ENCODE data around the gene ANKRD44.
A peak's percentile ranks its signal among the peaks of the same experiment; 100 is the strongest.

Gene ANKRD44

DNA sequence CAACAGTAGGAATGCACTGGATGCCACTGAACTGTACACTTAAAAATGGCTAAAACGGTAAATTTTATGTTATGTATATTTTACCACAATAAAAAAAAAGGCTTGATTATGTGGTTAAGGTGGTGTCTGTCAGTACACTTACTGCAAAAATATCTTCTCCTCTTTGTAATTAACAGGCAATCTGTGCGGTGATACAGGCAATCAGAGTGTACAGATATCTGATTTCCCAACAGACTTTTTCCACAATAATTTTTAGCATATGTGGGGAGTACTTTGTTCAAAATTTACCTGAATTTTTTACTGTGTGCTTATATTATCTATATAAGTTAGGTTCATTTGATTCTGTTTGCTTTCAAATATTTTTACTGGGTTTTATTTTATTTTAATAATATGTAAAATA lies 209.1 kb downstream of the ANKRD44 start:
- no peak for DNase-seq

DNA sequence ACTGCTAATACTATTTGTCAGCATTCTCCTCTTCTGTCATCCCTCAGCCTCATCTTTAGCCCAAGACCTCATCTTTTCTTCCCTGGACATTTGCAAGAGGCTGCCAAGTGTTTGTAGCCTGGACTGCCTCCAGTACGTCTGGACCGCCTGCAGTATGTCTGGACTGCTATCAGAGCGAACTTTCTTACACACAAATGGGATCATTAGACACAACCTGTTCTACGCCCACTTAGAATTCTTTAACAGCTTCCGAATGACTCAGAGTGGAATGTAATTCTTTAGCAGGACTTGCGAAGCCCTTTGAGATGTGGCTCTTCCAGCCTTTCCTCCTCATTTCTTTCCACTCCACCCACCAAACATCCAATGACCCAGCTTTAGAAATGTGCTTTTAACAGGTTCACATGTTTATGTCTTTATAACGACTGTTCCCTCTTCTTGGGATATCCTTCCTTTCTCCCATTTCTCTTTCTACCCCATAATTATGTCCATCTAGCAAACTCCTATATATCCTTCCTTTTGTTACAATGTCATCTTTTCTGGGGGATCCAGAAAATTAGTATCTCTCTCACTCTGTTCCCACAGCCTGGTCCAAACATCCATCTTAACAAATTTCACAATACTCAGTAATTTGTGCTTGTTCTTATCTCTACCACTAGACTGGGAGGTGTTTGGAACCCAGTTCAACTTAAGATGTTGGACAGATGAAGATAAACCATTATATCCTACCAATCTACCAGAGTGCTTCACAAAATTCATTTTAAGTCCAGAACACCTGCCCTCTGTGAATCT lies 212.8 kb downstream of the ANKRD44 start:
- DNase-seq: no peak

DNA sequence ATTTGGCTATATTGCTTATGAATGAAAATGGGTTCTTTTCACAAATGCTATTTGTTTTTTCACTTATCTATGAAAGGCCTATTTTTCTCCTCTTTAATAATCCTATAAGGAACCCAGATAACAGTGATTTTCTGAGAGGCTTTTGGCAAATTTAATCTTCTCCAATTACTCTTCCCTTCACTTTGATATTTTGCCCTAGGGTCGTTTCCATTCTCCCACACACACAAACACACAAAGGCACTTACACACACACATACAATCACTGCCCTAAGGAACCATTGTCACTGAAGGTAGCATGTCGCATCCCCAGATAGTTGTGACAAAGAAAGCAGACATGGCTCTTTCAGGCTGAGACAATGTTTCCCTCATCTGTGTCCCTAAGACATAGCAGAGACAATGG lies 213.9 kb downstream of the ANKRD44 start:
- no peak for DNase-seq

DNA sequence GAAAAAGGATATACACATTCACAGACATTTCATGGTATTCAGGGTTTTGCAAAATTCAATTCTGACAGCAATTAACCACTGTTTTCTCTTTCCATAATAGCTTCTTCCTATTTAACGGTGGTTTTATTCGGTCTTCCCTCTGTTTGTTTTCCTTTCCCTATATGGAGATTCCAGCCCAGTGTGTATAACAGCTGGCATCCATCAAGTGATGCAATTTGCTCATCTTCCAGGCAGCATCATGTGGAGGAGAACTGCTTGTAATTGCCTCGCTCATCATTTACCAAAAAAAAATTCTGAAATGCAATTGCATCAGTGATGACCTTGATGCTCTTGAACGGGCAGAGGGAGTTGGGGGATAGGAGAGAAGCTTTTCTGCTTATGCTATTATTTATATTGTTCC lies 218.1 kb downstream of the ANKRD44 start:
- peak in 1 of 2 experiments; percentile 17 for DNase-seq

DNA sequence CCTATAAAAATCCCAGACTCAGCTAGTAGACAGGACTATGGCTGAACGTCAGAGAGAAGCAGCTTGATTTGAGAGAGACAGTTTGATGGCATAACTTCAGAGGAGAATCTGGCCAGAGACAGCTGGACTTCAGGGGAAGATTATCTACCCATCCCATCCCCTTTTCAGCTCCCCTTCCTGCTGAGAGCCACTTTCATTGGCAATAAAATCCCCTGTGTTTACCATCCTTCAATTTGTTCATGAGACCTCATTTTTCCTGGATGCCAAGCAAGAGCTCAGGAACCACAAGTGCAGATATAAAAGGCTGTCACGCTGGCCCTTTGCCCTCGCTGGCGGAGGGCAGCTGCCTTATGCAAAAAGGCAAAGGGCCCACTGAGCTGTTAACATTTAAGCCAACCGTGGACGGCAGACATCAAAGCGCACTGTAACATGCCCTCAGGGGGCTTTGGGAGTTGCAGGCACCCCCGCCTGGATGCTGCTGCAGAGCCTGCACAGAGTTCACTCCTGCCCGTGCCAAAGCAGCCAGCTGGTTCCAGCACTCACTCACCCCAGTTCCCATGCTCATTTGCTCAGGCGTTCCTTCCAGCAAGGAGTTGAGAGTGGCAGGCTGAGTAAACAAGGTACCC lies 219.7 kb downstream of the ANKRD44 start:
- DNase-seq: peak; percentile 8 to 25

DNA sequence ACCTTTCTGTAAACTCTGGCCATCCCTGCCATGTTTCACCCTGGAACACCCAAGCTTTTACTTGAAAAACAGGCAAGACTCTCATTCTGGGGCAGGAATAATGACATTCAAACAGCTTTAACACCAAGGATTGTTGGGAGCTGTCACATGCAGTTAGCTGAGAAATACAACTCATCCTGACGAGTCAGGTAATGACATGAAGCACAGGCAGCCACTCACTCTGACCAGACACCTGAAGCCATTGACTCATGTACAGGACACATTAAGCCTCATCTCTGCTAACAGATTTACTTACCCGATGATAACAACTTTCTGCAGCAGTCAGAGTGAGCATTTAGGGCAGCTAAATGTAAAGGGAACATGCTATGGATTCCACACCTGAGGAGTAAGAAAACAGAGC lies 220.9 kb downstream of the ANKRD44 start:
- DNase-seq: no peak

DNA sequence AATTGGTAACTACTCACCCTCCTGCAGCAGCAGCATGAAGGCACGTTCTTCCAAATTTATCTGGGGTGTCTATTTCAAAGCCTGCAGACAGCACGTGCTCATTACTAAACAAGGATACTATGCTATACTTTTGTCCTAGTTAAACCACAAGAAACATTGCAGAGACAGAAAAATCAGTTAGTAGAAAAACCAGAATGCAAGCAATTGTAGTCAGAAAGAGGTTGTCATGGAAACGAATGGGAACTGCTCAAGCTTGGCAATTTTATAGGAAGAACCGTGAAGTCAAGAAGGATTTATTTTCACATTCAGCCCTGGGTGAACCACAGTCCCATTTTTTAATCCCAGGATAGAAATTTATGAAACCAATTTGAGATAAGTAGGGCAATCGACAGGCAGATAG lies 221.9 kb downstream of the ANKRD44 start:
- DNase-seq: no peak

DNA sequence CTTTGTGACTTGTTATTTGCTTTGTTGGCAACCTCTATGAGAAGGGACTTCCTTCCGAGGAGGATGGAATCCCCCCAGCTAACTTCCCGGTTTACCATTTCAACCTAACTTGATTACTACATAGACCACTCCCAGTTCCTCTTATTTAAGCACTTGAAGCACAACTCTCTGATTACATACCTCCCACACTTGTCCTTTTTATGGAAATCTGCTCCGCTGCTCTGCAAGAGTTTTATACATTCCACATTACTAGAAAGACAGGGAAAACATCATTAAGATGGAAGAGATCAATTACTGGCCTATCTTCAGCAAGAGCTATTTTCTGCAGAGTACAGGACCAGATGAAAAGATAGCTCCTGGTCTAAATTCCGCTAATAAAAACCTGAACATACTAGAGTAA lies 224.1 kb downstream of the ANKRD44 start:
- no peak for DNase-seq

DNA sequence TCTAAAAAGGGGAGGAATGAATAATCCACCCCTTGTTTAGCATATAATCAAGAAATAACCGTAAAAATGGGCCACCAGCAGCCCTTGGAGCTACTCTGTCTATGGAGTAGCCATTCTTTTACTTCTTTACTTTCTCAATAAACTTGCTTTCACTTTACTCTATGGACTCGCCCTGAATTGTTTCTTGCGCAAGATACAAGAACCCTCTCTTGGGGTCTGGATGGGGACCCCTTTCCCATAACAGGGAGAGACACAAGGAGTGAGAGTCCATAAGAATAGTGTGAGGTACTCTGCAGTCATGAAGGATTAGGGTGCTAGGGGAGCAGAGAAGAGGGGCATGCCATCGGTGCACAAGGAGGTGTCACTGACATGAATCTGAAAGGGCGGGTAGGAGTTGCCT lies 224.9 kb downstream of the ANKRD44 start:
- DNase-seq: no peak

DNA sequence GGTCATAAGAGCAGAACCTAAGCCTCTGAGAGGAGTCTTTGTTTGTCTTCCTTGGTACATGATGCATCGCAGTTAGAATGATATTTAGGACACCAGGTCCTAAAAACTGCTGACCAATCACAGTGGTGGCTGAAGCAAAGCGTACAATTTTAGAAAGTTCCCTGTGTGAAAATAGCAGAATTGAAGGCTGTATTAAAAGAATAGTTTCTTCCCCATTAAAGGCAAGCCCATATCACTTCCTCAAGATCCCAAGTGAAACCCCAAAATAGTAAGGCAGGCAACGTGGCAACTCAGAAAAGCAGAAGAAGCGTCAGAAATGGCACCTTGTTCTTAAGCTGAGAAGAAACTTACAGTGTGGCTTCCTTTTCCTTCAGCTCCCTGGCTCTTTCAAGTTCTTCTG lies 229.3 kb downstream of the ANKRD44 start:
- DNase-seq: no peak

DNA sequence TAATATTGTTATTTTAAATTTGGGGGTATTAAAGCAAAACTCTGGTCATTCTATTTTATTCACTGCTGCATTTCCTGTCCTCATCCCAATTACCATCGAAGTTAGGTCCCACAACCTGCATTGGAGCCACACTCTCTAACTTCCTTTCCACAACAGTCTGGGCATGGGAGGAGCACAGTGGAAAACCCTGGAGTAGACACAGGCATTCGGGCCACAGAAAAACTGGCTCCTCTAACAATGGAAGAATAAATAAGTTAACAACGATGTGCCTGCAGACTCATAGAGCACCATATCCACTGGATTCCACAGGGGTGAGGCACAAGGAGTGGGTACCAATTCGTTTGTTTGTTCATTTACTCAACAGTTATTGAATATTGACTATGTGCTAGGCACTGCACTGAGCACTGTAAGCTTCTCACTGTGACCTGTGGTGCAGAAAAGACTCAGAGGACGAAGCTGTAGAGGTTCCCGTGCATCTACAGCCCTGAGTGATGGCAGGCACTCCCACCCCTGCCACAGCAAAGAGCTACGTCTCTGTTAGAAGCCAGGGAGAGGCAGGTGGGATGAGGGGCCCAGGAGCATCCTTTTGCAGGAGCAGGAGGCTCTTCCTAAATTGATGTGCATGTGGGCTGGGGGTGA lies 229.9 kb downstream of the ANKRD44 start:
- DNase-seq: no peak

DNA sequence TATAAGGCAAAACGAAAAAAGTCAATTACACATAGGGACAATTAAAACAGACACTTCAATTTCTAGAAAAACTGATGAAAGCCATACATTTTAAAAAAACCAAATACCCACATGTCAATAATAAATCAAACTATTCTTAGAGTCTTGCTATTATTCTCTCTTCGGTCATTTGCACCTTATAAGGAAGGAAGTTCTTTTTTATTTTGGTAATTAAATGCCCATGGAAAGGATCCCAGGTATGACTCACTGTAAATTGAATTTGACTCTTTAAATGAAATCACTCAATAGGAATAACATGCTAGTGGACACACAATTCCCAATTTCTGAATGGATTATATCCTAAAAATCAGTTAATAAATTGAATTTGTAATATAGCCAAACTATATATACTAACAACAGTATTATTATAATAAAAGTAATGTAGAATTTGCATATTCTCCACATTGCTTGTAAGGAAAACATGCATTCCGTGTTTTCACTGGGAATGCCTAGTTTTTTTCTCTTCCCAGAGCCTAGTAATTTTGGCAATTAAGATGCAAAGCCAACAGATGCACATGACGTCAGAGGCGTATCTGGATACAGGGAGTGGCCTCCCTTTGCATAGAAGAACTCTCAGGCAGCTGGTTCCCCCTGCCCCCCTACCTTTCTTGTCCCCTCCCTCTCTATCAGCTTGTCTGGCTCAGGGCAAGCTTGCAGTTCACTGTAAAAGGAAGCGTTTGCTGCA lies 230.6 kb downstream of the ANKRD44 start:
- peak; percentile 11 to 23 for DNase-seq

DNA sequence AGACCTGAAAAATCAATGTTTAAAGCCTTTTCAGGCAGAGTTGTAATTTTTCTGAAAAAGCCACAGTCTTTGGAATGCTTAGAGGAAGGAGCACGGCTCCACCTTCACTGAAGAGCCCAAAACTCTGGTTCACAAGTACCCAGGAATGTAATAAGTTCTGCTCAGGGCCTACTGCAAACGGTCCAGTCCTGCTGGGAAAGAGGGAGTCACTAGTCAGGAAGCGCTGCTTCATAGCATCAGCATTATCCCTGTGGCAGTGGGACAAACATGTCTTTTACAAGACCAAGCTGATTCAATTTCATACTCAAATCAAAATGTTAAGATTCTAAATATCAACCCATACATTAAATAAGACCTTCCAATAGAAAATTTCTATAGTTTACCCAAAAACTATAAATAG lies 231.2 kb downstream of the ANKRD44 start:
- DNase-seq: no peak

DNA sequence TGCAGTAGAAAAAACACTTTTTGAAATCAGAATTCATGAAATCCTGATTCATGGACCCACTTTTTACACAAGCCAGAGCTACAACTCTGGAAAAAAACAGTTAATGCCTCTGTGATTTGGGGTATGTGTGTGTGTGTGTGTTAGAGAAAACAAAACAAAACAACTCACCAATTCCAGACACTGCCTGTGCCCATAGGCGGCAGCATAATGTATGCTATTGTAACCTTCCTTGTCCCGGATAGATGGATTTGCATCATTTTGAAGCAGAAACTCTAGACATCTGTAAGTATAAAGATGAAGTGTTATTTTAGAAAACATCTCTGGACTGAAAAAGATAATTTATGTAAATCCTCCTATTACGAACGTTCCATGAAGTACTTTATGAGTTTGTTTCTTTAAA lies 232.0 kb downstream of the ANKRD44 start:
- peak in 1 of 2 experiments; percentile 2 for DNase-seq

DNA sequence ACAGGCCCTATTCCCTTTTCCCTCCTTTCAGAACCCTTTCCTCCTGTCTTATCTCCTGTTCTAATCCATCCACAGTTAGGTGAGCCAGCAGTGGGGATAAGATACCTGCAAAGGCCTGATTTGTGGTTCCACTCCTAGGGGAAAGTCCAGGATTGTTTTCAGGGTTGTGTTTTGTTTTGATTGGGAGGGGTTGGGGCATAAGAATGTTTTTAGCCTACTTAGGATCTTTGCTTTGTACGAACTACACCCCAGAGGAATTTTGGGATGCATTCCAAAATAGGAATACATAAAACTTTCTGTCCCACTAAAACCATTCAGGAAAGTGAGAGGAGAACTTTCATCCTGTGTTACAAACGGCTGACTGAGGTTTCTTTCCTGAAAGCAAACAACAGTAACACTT lies 233.2 kb downstream of the ANKRD44 start:
- DNase-seq: no peak

DNA sequence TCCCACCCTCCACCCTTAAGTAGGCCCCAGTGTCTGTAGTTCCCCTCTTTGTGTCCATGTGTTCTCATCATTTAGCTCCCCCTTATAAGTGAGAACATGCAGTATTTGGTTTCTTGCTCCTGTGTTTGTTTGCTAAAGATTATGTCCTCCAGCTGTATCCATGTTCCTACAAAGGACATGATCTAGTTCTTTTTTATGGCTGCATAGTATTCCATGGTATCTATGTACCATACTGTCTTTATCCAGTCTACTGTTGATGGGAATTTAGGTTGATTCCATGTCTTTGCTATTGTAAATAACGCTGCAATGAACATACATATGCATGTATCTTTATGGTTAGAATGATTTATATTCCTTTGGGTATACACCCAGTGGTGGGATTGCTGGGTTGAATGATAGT lies 233.9 kb downstream of the ANKRD44 start:
- DNase-seq: no peak

DNA sequence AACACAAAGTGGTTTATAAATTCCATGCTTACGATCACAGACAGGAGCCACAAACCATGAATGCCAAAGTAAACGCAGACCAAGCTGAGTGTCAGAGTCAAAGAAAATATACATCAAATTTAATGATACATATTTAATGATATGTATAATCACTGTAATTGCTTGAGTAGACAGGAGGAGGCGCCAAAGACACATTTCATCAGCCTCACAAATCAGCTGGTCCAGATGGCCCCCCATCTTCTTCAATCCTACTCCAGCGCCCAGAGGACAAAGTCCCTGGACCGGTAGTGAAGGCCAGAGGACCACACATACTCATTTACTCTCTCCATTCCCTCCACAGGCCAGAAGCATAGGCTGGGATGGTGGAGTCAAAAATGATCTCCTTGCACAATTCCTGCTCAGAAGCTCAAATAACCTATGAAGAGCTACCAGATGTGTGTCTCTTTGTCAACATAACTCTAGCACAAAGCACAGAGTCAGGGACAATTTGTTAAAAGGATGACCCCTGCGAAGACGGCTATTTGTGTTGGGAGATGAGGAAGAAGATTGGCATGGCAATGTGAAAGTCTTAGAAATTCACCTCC lies 234.7 kb downstream of the ANKRD44 start:
- DNase-seq: peak in 1 of 2 experiments; percentile 13

DNA sequence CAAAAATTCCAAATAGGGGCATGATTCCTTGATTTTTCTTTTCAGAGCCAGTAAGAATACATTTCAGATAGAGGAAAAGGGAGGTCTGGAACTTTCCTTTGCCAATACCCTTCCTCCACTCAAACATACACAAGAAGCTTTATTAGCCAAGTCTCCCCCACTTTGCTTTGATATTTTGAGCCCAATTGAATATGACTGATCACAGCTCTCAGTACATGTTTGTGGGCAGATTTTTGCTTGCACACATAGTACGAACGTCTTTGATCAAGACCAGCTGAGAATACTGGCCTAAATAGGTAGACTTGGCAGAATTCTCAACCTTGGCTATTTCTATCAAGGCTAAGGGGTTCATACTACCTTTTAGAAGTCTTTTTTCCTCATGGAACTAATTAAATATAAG lies 235.3 kb downstream of the ANKRD44 start:
- no peak for DNase-seq

DNA sequence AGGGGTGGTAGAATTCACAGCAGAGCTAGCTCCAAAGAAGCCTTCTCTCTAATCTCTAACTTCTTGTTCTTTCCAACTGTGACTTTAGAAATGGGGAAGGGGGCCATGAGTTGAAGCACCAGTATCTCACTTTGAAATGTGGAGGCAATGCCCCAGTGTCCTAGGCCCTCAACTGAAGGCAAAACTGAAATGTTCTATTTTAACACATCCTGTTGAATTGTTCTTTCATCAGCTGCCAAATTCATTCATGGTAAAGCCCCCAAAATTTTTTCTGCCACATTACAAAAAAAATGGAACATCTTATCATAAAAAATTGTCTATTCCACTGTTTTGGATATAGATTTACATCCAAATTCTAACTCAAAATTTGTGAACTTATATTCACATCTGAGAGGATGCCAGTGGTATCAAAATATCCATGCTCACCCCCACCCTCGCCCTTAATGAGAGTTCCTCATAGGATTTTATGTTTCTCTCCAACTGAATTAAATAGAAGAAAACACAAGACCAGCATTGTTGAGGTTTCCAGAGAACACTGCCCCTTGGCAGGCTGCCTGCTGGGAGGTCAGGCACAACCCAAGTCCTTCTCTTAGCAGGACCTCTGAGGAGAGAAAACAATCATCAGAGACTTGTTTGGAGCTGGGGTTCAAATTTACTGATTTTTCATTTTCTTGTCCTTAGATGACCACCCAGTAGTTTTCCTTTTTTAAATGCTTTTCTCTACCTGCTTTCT lies 236.7 kb downstream of the ANKRD44 start:
- DNase-seq: no peak

DNA sequence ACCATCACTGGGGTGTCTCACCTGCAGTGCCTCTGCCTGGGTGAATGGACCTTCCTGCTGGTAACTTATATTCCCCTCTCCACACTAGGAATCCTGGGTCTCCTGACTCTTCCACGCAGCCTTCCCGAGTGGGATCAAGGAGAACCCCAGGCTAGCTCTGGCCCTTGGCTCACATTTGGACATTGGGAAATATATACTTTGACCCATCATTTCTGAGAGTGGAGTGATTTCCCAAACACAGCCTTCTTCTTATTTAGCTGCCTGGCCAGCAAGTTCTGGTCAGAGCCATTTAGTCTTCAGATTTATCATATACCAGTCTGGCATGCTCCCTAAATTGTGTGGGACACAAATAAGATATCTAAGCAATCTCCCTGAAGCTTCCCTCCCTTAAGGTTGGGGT lies 237.3 kb downstream of the ANKRD44 start:
- no peak for DNase-seq

DNA sequence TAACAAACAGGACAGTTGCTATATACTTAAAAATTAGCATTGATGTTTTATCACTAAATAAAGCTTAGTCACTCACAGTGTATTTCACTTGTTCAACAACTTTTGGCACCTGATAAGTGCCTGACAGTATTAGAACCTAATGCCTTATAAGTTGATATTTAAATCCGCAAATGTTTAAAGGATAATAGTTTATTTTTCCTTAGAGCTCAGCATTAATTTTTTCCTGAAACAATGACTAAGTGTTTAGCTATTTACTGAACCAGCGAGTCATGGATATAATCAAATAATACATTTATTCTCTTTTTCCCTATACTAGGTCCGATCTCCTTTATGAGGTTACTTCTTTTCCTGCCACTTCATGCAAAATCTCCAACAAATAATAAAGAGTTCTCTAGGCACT lies 238.0 kb downstream of the ANKRD44 start:
- DNase-seq: no peak

DNA sequence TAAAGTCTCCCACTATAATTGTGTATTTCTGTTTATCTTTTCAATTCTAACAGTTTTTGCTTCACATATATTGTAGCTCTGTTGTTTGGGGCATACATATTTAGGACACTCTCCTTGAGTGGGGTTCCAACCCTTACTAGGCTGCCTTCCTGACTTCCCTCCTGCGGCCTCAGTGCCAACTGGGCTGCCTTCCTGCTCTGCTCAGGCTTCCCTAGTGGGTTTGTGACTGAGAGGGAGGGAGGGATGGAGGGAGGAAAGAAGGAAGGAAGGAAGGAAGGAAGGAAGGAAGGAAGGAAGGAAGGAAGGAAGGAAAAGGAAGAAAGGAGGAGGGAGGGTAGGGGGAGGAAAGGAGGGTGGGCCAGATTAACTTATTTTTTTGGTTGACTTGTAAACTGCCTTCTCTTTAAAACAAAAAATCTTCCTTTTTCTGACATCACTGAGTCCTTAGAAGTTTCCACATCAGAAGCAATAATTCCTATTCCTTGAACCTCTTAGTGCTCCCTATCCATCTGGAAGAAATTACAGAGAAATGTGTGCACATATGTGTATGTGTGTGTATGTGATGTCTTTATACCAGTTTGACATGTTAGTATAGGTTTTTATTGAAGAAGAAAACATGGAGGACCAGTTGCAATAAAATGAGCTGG lies 238.7 kb downstream of the ANKRD44 start:
- no peak for DNase-seq

All from NCI-H526 (cell line).